ENCODE results near the gene ZBTB48. TPM values are rescaled to one million over a fixed set of nuclear protein-coding genes. Genes with fewer than 3 reads are reported as not detected.

ZBTB48 gene
- total and polyA plus RNA-seq, 12 donors = 6.8 to 245 (median 31.2) TPM

DNA sequence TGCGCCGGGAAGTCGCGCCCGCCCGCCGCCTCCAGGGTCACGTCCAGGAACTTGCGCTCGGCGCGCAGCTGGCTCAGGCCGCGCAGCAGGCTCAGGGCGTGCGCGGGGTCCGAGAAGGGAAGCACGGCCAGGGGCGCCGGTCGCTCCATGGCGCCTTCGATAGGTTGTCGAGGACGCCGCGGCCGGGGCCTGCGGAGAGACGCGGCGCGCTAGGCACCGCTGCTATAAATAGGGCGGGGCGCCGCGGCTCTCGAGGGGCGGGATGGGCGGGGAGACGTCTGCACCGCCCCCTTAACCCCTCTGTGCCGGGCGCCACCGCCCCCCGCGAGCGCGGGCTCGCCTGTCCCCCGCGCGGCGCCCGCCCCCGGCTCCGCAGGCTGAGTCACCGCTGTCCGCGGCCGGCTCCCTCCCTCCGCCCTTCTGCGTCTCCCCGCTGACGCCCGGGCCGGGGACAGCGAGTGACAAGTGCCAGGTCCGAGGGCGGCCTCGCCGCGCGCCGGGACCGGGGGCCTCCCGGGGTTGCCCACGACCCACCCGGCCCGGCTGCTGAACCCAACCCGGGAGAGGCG, 23.0 kb downstream of the ZBTB48 start, which contains the start of gene KLHL21:
KLHL21 (minus strand) TSS at position 201 of the 569 bp plus-strand sequence; CDS start at position 149, 52 bp downstream.
- no peaks in the 10 kb centered on the region for H3K9me3 ChIP-seq (replicated peaks in 1 of 3)
- 0% methylated on average over 26 to 84 of the region's 84 CpGs; no CpG with 5 or more reads in 1 of the 4 donors for WGBS, 4 donors
- intact Hi-C loops (cut with DNase I) = no loop called here
- TF ChIP-seq, protein P1, sequence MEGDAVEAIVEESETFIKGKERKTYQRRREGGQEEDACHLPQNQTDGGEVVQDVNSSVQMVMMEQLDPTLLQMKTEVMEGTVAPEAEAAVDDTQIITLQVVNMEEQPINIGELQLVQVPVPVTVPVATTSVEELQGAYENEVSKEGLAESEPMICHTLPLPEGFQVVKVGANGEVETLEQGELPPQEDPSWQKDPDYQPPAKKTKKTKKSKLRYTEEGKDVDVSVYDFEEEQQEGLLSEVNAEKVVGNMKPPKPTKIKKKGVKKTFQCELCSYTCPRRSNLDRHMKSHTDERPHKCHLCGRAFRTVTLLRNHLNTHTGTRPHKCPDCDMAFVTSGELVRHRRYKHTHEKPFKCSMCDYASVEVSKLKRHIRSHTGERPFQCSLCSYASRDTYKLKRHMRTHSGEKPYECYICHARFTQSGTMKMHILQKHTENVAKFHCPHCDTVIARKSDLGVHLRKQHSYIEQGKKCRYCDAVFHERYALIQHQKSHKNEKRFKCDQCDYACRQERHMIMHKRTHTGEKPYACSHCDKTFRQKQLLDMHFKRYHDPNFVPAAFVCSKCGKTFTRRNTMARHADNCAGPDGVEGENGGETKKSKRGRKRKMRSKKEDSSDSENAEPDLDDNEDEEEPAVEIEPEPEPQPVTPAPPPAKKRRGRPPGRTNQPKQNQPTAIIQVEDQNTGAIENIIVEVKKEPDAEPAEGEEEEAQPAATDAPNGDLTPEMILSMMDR (IDR thresholded peaks at IDR 0.05) = peak in 1 of 6 experiments; percentile 30
- peak; percentile 79 to 92 for TF ChIP-seq POLR2A (IDR thresholded peaks at IDR 0.05)
- H3K4me3 ChIP-seq = peak within 1 kb of the TSS; percentile 42 to 71 (median 52)
- DNase-seq = peak; percentile 91 to 94 (median 93)
- H3K36me3 ChIP-seq (replicated peaks in 1 of 2) = peaks cover 0 to 18% of the 10 kb centered on the region in 2 donors
- peaks cover 32 to 46% of the 10 kb centered on the region in 2 donors for H3K4me1 ChIP-seq (replicated peaks in 1 of 2)
- H3K27ac ChIP-seq = peak within 1 kb of the TSS; percentile 80 to 99 (median 98)
- no peaks in the 10 kb centered on the region for H3K27me3 ChIP-seq

DNA sequence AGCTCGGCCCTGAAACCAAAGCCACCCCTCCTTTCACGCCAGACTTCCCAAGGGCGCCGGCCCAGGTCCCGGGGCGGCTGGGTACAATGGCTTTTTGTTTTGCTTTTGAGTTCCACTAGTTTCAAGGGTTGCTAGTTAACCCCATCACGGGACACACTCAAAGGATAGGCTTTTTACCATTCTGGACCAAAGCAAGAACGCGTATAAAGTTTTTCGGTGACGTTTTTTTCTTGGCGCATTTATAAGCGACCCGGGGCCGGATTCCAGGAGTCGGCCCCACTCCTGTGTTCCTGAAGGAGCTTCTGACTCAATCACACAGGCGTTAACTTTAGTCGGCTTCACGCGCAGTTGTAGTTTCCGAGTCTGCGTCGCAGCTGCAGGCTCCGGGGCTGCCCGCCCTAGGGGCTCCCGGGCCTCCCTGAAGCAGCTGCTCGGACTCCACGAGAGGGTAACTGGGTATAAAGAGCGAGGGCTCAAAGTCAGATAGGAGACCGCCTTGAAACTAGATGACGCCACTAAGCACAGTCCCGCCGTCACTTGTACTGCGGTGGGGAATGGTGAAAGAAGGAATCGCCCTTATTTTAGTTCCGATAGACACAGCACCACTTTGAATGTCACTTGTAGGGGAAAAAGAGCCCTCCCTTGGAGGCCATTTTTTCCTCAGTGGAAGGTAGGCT, 23.6 kb downstream of the ZBTB48 start:
- intact Hi-C loops (cut with DNase I) = no loop called here
- peak overlapping the region; percentile 80 to 99 (median 98) for H3K27ac ChIP-seq
- H3K4me1 ChIP-seq (replicated peaks in 1 of 2) = peaks cover 28 to 40% of the 10 kb centered on the region in 2 donors
- 0% methylated on average over 17 to 36 of the region's 36 CpGs for WGBS, 4 donors
- H3K9me3 ChIP-seq (replicated peaks in 1 of 3) = no peaks in the 10 kb centered on the region
- H3K36me3 ChIP-seq (replicated peaks in 1 of 2) = peaks cover 0 to 12% of the 10 kb centered on the region in 2 donors
- H3K27me3 ChIP-seq = no peaks in the 10 kb centered on the region
- TF ChIP-seq, protein P1 (IDR thresholded peaks at IDR 0.05) = no peak
- peak in 1 of 2 donors; percentile 46 for TF ChIP-seq POLR2A (IDR thresholded peaks at IDR 0.05)
- H3K4me3 ChIP-seq = peak overlapping the region; percentile 42 to 71 (median 52)
- DNase-seq = peak; percentile 63 to 84 (median 71)

DNA sequence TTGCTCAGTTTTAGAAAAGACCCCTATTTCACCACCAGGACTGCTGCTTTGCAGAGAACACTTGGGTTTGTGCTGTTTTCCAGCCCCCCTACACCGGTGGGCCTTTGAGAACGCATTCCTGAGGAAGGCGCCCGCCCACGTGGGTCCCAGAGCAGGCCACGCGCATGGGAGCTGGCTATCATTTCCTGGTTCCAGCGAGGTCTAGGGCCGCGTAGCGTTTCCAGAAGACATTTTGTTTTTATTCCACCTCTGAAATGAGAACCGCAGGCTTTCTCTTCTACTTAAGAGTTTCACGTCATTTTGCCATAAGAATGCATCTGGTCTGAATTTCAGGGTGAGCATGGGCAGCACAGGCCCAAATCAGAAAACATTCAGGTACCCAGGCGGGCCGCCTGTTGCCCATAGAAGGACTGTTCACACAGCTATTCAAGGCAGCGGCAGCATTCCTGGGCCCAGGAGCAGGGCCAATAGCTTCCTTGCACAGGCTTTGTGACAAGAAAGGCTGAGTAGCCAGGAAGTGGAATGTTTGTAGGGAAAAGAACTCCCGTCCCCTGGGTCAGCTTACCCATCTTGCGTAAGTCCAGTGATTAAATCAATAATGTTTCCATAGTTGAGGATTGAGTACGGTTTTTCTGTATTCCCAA, 24.2 kb downstream of the ZBTB48 start:
- Histone ChIP-seq H3K36me3 (replicated peaks in 1 of 2) (peaks cover 0 to 5% of the 10 kb centered on the region in 2 donors), H3K27ac (peak overlapping the region; percentile 80 to 99 (median 98)), H3K4me1 (replicated peaks in 1 of 2) (peaks cover 27 to 33% of the 10 kb centered on the region in 2 donors), H3K27me3 (no peaks in the 10 kb centered on the region), H3K9me3 (replicated peaks in 1 of 3) (no peaks in the 10 kb centered on the region), H3K4me3 (peak overlapping the region in 2 of 4 donors; percentile 58 to 71)
- DNase-seq = peak; percentile 53 to 88 (median 63)
- no peak for TF ChIP-seq POLR2A (IDR thresholded peaks at IDR 0.05)
- TF ChIP-seq, protein P1 (IDR thresholded peaks at IDR 0.05) = peak in 3 of 6 experiments; percentile 24 to 54 (median 32)
- intact Hi-C loops (cut with DNase I) = no loop called here
- 30 to 37% (median 31%) methylated on average over 18 to 19 of the region's 19 CpGs for WGBS, 4 donors

Data from adrenal gland (tissue), 12 donors.